HG03175 (cell line): Measurements from ENCODE around the gene TRIM37.
A peak's percentile ranks its signal among the peaks of the same experiment; 100 is the strongest.

Experiments
- ATAC-seq: cut with Tn5 transposase; IDR thresholded peaks from one replicate; pipeline ENCODE4 v1.9.1; 2021; ENCODE audit warnings: mild to moderate bottlenecking, moderate library complexity; ENCODE audit not compliant: unreplicated experiment

The TRIM37 gene

DNA sequence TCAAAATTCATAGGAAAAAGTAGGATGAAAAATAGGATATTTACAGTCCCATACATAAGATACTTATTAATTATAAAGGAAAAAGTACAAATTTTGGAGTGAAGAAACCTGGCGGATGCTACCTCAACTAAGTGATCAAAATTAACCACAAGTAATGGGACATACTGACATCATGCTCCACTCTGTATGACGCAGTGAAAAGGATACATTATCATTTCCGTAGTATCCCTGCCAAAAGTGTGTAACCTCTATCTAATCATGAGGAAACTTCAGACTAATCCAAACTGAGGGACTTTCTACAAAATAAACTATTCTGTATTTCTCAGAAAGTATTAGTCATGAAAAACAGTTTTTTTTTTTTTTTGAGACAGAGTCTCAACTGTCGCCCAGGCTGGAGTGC is 60.5 kb downstream of the TRIM37 start:
- no peak for ATAC-seq

DNA sequence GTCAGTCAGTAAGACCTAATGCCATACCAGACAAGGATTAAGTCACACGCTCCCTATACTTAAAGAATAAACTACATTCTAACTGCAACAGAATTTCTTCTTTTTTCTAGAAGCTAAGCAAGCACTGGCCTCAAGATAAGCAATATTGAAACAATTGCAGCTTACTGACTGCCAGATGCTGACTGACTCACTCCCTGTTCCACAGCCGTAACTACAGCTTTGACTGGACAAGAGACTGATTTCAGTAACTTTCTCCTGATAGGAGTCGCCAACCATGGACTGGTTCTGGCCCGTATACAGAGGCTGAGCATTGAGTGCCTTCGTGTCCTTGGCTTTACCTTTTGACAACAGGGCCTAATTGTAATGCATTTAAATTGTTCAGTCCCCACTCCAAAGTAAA is 67.9 kb downstream of the TRIM37 start:
- no peak for ATAC-seq

DNA sequence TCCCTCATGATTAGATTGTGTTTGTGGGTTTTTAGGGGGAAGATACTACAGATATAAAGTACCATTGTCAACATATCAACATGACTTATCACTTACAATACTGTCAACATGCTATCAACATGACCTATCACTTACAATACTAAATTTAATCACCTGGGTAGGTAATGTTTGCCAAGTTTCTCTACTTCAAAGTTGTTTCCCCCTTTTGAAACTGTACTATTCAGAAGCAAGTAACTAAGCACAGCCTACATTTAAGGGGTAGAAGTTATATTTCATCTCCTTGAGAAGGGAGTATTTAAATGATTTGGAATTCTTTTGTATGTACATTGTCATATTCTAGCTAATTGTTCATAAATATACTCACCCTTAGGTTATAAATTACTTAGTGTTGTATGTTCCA is 68.7 kb downstream of the TRIM37 start:
- ATAC-seq, result no peak

DNA sequence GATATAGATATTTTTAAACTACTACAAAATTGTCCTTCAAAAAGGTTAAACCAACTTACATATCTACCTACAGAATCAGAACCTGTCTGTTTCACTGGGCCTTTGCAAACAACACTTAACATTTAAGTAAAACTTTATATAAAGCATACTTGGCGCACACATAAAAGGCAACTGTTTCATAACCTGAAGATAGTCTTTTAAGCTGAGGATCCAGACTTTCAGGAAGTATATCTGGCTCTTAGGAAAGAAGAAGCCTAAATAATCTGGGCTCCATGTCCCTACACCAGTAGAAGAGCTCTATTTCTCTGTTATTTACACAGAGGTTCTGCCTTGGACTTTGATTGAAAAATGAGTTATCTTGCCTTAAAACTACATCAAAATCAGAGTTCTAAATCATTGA is 75.9 kb downstream of the TRIM37 start:
- ATAC-seq, result no peak

DNA sequence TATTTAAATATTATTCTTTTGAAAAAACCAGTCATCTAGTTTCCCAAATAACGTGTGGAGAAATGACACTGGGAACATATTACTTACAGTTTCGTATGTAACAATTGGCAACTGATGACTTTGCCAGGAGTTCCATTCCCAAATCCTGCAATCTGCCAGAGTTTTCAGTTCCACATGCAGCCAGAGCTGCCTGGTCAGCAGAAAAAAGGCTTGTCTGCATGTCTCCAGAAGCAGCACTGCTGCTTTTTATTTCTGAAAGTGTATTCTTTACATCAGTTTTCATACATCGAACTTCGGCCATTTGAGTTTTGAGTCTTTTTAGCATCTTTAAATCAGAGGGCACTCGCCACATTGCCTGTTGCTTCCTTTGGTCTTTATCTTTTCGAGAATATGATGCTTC is 78.4 kb downstream of the TRIM37 start:
- ATAC-seq, result no peak

DNA sequence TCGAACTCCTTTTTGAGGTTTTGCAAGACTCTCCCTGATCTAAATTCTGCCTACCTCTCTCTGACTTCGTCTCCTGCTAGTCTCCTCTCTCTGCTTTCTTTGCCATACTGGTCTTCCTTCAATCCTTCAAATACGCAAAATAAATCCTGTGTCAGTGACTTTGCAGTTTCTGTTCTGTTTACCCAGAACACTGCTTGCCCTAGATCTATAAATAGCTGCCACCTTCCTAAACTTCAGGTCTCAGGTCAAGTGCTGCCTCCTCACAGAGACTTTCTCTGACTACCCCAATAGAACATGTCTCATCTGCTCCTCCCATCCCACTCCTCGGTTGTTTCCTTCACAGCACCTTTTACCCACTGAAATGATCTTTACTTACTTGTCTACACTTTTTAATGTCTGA is 78.9 kb downstream of the TRIM37 start:
- no peak for ATAC-seq

DNA sequence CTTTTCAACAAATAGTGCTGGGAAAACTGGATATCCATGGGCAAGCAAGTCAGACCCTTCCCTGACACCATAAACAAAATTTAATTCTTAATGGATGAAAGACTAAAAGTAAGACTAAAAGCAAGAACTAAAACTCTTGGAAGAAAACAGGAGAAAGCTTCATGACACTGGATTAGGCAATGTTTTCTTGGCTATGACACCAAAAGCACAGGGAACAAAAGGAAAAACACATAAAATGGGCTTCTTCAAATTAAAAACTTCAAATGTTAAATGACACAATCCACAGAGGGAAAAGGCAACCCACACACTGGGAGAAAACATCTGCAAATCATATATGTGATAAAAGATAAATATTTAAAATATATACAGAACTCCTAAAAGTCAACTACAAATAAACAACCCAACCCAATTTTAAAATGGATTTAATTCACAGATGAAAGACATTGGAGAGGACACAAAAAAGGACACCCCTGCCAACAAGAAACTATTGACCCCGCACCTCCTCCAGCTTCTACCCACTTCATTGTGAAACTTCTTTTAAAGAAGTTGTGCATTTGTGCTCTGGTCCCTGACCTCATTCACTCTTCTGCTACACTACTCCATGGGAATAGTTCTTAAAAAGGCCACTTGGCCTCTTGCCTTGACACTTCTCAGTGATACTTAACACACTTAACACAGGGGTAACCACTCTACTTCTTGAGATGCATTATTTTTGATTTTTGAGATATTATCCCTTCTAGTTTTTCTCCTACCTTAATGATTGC is 80.3 kb downstream of the TRIM37 start:
- ATAC-seq, result no peak

DNA sequence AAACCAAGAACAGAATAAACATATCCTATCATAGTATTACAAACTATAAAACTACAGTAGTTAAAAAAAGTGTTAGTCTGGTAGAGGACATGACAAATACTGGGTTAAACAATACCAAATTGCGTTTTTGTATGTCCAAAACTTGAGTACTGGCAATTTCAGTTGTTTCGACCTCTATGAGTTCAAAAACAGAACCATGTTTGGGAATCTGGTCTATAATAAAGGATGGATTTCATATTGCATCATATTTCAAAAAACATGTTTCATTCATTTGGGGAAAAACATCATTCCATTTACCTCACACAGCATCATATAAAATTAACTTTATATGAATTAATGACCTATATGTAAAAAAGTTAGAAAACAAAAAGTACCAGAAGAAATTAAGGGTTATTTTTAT is 81.8 kb downstream of the TRIM37 start:
- no peak for ATAC-seq

DNA sequence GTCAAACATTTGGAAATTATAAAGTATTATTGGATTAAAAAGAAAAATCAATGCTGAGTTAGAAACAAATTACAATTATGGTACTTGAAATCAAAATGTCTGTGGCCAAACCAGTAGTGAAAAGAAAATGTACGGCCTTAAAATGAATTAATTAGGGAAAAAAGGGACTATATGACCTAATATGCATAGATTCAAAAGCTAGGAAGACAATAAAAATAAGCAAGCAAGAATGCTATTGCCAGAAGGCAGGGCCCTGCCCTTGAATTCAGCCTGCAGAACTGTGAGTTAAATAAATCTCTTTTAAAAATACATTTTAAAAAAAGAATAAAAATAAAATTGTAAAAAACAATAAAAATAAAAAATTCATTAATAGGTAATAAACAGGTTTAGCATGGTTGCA is 88.7 kb downstream of the TRIM37 start:
- ATAC-seq, result no peak

DNA sequence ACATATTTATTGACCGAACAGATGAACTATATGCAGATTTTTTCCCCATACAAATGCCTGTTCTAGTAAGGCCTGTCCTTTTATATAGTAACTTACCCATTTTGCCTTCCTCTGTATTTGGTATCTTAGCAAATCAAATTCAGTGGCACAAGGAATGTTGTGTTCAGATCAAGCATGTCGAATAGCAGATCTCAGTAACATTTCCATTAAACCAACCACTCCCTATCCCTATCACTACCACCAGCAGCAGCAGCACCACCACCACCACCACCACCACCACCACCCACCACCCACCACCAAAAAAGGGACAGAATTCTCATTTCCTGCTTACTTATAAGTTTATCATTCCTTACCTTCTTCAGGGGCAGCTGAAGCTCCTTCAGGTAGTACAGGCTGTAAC is 94.7 kb downstream of the TRIM37 start:
- ATAC-seq, result no peak

DNA sequence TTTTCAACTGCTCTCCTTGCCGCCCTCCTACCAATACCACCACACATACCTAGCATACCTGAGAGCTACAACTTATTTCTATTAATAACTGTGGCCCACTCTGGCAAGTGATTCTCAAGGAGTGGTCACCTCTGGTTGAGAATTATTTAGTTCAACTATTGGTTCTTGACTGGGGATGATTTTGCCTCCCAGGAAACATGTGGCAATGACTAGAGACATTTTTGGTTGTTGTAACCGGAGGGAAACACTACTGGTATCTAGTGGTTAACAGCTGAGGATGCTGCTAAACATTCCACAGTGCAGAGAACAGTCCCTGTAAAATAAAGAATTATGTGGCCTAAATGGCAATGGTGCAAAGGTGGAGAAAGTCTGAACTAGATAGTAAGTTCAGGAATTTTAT is 96.7 kb downstream of the TRIM37 start:
- ATAC-seq, result no peak

DNA sequence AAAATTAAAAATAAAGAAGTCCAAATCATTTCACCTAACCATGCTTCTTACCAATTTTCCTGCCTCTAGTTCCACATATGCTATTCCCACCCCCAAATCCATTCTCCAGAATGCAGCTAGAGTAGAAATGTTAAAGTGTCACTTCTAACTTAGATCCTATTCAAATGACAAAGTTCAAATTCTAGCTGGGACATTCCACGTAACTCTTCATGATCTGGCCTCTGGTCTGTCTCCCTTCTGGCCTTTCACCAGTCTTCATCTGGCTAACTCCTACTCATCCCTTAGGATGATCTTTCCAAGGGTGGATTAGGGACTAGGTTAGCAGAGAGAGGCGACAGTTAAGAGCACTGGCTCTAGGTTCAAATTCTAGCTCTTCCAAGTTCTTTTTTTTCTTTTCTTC is 97.9 kb downstream of the TRIM37 start:
- ATAC-seq, result no peak

DNA sequence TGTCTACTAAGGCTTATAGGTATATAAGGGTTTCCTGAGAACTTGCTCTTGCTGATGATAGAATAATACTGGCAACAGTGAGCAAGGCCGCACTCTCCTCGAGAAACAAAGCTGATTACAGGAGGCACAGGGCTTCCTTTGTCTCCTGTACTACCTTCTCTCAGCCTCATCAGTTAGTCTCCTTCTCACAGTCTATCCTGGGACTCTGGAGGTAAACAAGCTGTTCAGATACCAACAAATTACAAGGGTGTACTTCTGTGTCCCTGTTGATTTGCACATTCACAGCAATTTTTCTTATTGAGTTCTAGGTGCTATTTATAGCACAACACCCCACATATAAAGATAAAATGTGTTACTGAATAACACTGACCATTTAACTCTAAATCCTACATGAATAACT is 98.7 kb downstream of the TRIM37 start:
- ATAC-seq, result no peak

DNA sequence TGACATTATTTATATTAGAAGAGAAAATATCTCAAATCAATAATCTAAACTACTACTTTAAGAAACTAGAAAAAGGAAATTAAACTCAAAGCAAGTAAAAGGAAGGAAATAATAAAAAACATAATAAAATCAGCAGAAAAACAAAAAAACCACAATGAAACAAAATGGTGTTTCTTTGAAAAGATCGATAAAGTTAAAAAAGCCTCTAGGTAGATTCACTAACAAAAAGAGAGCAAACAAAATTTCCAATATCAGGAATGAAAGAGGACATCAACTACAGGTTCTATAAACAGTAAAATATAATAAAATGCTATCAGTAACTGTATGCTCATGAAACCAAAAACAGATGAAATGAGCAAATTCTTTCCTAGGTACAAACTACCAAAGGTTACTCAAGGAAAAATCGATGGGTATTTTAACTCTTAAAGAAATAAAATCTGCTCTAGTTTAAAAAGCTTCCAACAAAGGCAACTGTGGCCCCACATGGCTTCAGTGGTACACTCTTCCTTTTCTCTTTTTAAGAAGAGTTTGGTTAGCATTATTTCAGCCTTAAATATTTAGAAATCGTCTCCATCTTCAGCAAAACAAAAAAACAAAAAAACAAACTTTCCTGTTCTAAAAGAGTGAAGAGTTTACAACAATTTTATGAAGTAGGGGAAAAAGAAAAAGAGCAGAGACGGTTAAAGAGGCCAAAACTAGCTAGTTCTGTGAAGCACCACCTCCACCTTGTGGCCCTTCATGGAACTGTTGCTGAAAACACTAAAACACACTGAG is 102.2 kb downstream of the TRIM37 start:
- no peak for ATAC-seq

DNA sequence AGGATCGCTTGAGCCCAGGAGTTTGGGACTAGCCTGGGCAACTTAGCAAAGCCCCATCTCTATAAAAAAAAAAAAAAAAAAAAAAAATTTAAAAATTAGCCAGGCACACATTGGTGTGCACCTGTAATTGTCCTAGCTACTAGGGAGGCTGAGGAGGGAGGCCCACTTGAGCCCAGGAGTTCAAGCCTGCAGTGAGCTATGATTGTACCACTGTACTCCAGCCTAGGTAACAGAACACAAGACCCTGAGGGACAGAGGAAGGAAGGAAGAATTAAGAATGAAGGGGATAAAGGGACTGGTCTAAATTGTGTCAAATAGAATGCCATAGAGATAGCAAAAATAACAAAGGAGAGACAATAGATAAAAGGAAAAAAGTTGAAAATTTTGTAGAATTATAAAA is 102.8 kb downstream of the TRIM37 start:
- no peak for ATAC-seq

DNA sequence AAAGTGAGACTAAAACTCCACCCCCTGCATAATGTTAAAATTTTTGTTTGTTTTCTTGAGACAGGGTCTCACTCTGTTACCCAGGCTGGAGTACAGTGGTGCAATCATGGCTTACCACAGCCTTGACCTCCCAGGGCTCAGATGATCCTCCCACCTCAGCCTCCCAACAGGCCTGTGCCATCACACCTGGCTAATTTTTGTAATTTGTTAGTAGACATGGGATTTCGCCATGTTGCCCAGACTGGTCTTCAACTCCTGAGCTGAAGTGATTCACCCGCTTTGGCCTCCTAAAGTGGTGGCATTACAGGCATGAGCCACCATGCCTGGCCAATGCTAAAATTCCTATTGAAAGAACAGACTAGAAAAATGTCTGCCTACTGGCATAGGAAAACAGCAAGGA is 103.8 kb downstream of the TRIM37 start:
- ATAC-seq, result no peak

DNA sequence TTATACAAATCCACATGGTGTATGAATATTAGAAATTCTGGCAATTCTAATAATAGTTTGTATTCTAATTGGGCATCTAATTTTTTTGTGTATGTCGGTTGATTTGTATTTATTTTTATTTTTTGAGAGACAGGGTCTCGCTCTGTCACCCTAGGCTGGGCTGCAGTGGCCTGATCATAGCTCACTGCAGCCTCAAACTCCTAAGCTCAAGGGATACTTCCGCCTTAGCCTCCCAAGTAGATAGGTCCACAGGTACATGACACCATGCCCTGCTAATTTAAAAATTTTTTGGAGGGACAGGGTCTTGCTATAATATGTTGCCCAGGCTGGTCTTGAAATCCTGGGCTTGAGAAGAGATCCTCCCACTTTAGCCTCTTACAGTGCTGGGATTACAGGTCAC is 104.6 kb downstream of the TRIM37 start:
- no peak for ATAC-seq

DNA sequence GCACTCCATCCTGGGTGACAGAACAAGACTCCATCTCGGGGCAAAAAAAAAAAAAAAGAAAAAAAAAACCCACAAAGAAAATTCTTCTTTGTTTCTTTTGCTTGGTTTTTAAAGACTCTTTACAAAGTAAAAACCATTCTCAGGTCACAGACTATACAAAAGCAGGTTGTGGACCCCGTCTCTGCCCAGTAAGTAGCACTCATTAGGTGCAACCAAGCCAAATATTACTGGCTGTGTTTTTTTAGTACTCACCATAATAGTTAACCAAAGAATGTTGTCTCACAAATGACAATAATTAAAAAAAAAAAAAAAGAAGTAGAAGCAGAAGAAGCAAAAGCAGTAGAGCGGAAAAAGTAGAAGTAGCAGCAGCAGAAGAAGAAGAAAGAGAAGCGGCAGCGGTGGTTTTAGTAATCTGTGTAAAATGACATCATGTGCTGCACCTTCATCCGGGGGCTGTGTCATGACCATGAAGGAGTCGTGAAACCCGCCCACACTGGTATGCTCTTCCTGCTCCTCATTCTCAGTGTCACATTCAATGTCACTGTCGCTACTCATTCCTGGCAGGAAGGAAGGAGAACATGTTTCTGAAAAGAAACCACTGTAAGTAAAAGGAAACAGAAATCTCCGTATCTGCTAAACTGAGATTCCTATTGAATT is 105.4 kb downstream of the TRIM37 start:
- peak; percentile 96 for ATAC-seq

DNA sequence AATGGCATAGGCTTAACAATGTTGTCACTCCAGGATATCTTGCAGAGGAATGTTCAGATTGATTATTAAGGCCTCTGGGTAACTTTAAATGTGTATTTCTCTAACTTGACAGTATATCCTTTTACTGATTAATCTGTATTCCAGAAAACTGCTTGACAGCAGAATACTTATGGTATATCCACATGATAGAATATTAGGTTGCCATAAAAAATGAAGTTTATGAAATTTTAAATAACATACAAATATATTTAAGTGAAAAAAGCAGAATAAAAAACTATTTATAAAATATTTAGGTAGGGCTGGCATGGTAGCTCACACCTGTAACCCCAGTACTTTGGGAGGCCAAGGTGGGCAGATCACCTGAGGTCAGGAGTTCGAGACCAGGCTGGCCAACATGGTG is 106.7 kb downstream of the TRIM37 start:
- ATAC-seq, result no peak

DNA sequence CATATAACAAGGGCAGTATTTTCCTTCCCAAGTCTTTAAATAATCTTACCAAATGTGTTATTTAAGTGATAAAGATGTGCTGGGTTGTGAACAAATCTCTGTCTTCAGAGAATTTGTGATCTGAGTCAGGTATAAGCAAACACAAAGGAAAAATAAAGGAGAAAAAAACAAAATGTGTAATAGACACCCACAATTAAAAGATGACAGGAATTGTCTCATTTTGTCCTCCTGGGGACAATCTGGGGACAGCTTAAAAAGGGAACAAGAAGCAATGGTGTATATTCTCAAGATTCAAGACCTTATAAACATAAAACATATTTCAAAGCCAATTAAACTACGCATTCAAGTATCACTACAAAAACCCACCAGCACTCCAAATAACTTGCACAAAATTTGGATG is 107.2 kb downstream of the TRIM37 start:
- no peak for ATAC-seq

DNA sequence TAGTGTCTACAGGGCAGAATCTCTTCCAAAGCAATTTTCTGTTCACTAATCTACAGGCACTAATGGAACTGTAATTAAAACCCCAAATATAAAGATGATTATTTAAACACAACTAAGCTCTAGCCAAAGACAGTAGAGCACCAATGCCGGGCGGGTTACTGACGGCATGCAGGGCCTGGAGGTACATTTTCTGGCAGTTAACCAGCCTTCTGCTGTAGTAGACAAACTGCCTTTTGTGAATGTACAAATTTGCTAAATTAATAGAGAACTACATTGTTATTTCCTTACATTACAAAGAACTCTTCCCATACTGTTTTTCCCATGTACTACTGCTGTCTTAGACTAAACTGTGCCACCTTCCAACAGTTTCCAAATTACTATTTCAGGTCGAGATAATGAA is 107.8 kb downstream of the TRIM37 start:
- no peak for ATAC-seq
